GM12891 (cell line): ENCODE results near the gene ARFGEF3.

Source experiments
- POLR2A ChIP-seq: IDR thresholded peaks from 2 replicates; pipeline ENCODE4 v1.6.1; 2011; ENCODE audit warnings: low read depth, low read length, control low read depth
- POLR2AphosphoS5 ChIP-seq: IDR thresholded peaks from 2 replicates; pipeline ENCODE4 v1.6.1; 2011; ENCODE audit warnings: low read depth, low read length, control low read depth
- POU2F2 ChIP-seq: IDR thresholded peaks from 2 replicates; pipeline ENCODE4 v1.6.1; 2011; ENCODE audit warnings: low read depth, mild to moderate bottlenecking, control low read depth, low read length, moderate library complexity
- SPI1 ChIP-seq: IDR thresholded peaks from 2 replicates; pipeline ENCODE4 v1.6.1; 2011; ENCODE audit warnings: low read depth, low read length, control low read depth
- TAF1 ChIP-seq: IDR thresholded peaks from 2 replicates; pipeline ENCODE4 v1.6.1; 2011; ENCODE audit warnings: low read depth, low read length, control low read depth

- no peak for TF ChIP-seq TAF1
- no peak for TF ChIP-seq POLR2AphosphoS5
- TF ChIP-seq POLR2A, result no peak
- no peak for TF ChIP-seq SPI1
- TF ChIP-seq POU2F2, result no peak
These were observed 76.6 kb downstream of the ARFGEF3 start for GRCh38 chr6:138238368-138238767.
